GM19463 (cell line): ENCODE data around the gene TPSAB1.

Source experiments
- ATAC-seq: cut with Tn5 transposase; IDR thresholded peaks from one replicate; pipeline ENCODE4 v1.9.1; 2021; ENCODE audit warnings: mild to moderate bottlenecking, moderate library complexity; ENCODE audit not compliant: unreplicated experiment

TPSAB1 gene

GRCh38 chr16:1209081-1209480 is 31.4 kb upstream of the TPSAB1 start:
- no peak for ATAC-seq

- ATAC-seq: no peak
These were observed 30.0 kb upstream of the TPSAB1 start for GRCh38 chr16:1210461-1210860.

DNA sequence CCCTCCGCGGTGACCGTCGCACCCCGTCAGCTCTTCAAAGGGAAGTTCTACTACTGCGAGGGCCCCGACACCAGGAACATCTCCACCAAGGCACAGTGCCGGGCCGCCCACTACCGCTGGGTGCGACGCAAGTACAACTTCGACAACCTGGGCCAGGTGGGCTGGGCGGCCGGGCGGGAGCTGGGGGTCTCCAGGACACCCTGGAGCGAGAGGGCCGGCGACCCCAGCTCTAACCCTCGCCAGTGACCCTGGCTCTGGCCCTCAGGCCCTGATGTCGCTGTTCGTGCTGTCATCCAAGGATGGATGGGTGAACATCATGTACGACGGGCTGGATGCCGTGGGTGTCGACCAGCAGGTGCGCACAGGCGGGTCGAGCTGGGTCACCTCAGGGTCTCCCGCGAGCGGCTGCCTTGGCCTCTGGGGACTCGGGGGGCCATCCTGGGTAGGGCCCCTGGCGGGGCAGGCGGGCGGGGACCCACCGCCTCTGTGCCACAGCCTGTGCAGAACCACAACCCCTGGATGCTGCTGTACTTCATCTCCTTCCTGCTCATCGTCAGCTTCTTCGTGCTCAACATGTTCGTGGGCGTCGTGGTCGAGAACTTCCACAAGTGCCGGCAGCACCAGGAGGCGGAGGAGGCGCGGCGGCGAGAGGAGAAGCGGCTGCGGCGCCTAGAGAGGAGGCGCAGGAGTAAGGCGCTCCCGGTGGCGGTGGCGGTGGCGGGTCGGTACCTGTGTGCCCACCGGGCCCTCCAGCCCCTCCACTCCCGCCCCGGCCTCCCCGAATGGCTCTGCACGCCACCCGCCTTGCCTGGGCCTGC is 28.8 kb upstream of the TPSAB1 start:
- ATAC-seq: no peak

DNA sequence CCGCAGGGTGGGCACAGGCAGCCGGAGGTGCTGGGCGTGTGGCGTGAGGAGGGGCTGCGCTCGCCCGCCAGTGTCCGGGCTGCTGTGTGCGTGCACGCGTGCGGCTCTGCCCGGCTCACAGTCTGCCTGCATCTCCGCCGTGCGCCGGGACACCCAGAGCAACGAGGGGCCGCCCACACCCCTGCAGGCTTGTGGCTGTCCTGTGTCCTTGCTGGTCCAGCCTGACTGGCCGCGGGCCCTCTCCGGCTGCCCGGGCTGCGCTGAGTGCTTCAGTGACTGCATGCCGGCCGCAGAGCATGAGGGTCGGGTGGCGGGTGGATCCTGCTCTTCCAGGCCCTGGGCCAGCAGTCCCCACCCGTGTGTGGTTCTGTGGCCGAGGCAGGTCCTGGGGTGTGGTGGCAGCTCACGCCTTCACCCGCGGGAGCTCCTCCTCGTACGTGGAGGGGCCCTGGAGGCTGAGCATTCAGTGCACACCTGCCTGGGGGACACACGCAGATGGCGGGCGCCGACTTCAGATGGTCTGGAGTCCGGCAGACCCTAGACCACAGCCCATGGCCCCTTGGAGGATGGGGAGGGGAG is 27.8 kb upstream of the TPSAB1 start:
- ATAC-seq: no peak

- no peak for ATAC-seq
These were observed 27.3 kb upstream of the TPSAB1 start for GRCh38 chr16:1213231-1213630.

DNA sequence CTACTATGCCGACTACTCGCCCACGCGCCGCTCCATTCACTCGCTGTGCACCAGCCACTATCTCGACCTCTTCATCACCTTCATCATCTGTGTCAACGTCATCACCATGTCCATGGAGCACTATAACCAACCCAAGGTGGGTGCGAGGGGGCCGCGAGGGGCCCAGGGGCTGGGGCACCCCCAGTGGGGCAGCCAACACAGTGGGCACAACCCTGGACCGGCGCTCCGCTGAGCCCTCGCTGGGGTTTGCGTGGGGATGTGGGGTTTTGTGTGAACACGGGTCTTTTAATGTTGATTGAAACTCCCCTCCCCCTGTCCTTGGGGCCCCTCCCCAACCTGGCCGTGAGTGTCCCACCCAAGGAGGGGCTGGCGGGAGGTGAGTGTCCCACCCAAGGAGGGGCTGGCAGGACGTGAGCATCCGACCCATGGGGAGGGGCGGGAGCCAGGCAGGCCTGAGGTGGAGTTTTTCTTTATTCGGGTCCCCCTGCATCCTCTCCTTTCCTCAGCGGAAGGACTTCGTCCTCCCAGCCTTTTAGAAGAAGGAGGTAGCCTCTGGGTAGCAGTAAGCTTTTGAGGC is 26.6 kb upstream of the TPSAB1 start:
- ATAC-seq: no peak

GRCh38 chr16:1214719-1215118 is 25.8 kb upstream of the TPSAB1 start:
- no peak for ATAC-seq

DNA sequence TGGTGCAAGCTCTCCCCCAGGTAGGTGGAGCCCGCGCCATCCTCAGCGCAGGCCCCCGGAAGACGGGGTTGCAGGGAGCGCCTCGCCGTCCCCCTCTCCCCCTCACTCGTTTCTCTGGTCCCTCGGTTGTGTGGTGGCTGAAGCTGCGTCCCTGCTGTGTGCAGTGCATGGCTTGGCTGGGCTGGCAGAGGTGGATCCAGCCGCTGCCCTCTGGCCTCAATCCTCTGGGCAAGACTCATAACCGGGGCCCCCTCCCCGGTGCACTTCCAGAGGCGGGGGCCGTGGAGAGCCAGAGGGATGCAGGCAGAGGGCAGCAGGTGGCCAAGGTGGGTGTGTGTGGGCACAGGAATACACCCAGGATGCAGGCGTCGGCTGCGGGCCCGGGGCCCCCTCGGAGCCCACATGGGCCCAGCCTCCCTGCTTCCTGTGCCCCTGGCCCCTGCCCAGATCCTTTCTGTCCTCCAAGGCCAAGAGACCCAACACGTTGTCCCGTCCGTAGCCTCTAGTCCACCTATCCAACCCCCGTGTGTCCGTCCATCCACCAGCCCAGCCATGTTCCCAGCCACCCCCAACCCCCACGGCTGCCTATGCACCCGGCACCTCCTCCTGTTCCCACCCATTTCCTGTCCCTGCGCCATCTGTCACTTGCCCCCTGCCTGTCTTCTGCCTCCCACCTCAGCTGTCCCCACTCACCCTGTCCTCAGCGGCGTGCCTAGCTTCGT is 24.8 kb upstream of the TPSAB1 start:
- ATAC-seq: no peak

- ATAC-seq: no peak
These were observed 24.2 kb upstream of the TPSAB1 start for GRCh38 chr16:1216296-1216619.

- ATAC-seq: no peak
These were observed 23.7 kb upstream of the TPSAB1 start for GRCh38 chr16:1216681-1217400.

GRCh38 chr16:1217526-1217925 is 23.0 kb upstream of the TPSAB1 start:
- no peak for ATAC-seq

DNA sequence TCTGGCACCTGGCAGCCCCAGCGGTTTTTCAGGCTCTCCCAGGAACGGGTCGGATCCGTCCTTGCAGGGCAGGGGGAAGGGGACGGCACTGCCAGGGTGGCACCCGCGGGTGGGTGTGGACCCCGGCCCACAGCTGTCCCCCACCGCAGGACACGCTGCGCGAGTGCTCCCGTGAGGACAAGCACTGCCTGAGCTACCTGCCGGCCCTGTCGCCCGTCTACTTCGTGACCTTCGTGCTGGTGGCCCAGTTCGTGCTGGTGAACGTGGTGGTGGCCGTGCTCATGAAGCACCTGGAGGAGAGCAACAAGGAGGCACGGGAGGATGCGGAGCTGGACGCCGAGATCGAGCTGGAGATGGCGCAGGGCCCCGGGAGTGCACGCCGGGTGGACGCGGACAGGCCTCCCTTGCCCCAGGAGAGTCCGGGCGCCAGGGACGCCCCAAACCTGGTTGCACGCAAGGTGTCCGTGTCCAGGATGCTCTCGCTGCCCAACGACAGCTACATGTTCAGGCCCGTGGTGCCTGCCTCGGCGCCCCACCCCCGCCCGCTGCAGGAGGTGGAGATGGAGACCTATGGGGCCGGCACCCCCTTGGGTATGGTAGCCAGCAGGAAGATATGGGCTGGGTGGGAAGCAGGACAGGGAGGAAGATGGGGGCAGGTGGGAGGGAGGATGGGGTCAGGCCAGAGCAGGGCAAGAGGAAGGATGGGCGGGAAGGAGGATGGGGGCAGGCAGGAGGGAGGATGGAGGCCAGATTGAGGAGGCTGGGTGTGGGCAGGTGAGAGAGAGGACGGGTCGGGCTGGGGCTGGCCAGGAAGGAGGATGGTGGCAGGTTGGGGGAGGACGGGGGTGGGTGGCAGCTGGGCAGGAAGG is 22.2 kb upstream of the TPSAB1 start:
- no peak for ATAC-seq

- ATAC-seq: no peak
These were observed 21.4 kb upstream of the TPSAB1 start for GRCh38 chr16:1218930-1219611.

GRCh38 chr16:1220098-1220728 is 20.3 kb upstream of the TPSAB1 start:
- ATAC-seq: no peak

- no peak for ATAC-seq
These were observed 19.5 kb upstream of the TPSAB1 start for GRCh38 chr16:1220841-1221627.

DNA sequence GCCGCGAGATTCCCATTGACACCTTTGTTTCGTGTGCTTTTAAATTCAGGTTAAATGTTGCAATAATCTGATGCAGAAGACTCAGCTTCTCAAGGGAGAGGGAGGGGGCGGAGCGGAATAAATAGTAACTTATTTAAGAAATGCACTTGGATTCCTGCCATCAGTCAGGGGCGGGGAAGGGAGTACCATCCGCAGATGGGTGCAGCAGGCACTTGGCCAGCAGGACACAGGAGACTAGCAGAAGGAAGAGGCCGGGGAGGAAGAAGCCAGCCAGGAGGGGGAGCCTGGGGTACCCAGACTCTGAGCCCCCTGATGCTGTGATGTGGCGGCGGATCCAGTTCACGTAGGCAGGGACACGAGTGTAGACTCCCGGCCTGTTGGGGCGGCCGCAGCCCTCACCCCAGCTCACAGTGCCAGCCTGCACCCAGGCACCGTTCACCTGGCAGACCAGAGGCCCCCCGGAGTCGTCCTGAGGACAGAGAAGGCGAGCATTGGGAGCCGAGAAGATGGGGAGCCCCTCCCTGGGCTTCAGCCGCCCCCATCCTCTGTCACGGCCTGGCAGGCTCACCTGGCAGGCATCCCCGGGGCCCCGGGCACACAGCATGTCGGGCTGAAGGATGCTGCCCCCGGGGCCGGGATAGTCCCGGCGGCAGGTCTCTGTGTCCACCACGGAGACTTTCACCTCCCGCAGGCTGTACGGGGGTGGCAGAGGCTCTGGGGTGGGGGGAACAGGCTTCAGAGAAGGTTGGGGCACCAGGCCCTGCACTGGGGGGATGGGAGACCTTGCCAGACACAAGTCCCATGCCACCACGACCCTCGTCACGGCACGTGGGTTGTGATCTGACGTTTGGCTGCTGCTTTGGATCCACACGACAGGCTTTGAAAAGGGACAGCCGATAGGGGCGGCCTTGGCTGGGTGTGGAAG is 18.6 kb upstream of the TPSAB1 start:
- ATAC-seq: no peak
